GM19099 (cell line): Measurements from ENCODE around the gene LMX1B.

Source experiments
- POLR2A ChIP-seq: IDR thresholded peaks from 3 replicates; pipeline ENCODE4 v1.6.1; 2011; ENCODE audit warnings: low read depth; ENCODE audit not compliant: insufficient read length; ENCODE audit errors: extremely low read depth

Gene LMX1B

DNA sequence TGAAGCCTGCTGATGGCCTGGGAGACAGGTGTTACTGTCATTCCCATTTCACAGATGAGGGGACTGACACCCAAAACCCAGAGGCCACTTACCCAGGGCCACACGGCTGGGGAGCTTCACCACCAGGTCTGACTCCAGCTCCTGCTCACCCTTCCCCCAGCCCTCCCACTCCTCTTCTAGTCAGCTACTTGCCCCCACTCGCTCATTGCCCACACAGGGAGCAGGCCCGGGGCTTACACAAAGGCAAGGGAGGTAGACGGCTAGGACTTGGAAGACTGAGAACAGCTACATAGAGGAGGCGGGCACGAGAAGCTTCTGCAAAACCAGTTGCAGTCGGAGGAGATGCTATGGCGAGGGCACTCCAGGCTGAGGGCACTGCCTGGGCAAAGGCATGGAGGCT is 21.3 kb downstream of the LMX1B start:
- no peak for TF ChIP-seq POLR2A

- no peak for TF ChIP-seq POLR2A
These were observed 22.1 kb downstream of the LMX1B start for GRCh38 chr9:126635661-126636439.

- no peak for TF ChIP-seq POLR2A
These were observed 23.5 kb downstream of the LMX1B start for GRCh38 chr9:126636983-126637798.

DNA sequence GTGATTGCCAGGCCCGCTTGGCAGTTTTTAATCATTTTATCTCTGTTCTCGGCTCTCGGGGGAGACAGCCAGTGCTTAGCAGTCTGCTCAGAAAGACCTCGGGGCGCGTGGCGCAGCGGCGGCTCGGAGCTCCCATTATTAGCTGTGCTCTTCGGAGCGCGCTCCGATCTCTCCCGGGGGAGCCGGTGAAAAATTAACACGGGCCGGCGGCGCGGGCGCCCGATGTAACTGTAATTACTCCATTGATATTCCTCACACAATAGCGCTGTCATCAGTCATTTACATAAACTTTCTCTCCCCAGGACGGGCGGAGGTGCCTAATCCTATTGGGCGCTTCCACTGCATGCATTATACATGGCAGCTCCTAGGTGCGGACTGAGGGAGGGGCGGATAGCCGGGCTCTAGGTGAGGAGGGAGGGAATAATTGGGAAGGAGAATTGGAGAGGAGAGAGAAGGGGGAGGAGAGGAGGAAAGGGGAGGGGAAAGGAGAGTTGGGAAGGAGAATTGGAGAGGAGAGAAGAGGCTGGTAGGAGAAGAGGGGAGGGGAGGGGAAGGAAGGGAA is 24.9 kb downstream of the LMX1B start:
- no peak for TF ChIP-seq POLR2A

DNA sequence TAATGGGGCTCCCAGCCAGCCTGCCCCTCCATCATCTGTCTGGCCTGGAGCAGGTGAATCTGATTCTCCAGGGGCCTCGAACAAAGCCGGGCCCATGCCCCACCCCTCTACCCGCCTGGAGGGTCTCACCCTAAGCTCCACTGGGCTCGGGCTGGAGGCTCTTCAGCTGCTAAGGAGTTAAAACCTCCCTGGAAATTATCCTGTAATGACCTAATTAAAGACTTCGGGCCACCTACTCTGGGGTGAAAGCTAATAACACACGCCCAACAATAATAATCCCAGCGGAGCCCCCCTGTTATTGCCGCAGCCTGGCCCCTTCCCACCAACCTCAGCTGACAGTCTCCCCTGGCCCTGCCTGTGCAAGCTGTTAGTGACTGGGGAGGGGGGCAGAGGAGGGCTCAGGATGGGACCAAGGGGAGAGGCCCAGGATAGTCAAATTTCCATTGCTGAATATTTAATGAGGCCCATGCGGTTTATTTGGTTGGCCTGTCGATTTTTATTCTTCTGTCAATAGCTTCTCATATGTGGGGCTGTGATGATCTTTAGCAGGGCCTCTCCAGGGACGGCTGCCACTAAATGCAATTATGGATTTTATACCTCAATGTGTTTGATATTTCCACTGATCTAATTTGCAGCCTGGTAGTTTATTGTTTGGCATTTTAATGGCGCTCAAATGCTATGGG is 25.7 kb downstream of the LMX1B start:
- no peak for TF ChIP-seq POLR2A

DNA sequence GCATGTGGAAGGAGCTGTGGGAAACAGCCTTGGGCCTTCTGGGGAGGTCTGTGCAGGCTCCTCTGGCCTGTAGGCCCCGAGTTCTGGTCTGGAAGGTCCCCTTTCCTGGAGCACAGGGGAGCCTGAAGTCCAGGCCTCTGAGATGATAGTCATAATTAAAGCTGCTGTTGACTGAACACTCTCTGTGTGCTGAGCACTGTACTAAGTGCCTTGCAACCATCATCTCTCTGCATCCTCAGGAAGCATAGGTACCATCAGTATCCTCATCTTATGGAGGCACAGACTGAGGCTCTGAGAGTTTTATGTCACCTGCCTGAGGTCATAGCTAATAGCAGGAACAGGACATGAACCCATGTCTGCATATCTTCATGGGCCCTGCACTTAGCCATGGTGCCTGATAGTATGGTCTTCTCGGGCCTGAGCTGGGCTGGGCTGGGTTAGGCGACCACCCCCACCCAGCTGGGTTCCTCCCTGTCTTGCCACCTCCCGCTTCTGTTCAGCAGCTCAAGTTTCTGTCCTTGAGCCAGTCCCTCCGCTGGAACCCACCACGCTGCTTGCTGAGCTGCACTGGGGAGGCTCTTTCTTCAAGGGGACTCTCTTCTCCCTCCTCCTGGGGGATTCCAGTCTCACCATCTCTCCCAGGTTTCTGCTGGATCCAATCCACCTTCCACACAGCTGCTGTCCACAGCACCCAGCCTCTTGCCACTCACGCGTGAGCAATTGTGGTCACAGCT is 27.6 kb downstream of the LMX1B start:
- no peak for TF ChIP-seq POLR2A

- TF ChIP-seq POLR2A = no peak
These were observed 28.4 kb downstream of the LMX1B start for GRCh38 chr9:126642010-126642744.

DNA sequence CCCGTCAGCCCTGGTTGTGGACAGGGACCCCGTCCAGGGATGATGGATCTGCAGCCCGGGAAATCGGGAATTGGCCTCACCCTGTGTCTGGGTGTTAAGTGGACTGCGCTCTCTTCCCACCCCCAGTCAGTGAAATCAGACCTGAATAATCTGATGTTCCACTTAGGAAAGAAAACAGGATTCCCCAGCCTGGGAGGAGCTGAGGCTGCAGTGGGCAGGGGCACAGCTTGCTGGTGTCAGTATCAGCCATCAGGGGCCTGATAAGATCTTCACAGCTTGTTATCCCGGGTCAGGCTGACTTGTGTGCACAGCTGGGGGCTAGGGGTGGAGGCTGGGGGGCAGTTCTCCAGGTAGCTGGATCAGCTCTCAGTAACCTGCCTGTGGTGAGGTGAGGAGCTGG is 29.1 kb downstream of the LMX1B start:
- no peak for TF ChIP-seq POLR2A

- TF ChIP-seq POLR2A = no peak
These were observed 30.3 kb downstream of the LMX1B start for GRCh38 chr9:126643945-126644527.

DNA sequence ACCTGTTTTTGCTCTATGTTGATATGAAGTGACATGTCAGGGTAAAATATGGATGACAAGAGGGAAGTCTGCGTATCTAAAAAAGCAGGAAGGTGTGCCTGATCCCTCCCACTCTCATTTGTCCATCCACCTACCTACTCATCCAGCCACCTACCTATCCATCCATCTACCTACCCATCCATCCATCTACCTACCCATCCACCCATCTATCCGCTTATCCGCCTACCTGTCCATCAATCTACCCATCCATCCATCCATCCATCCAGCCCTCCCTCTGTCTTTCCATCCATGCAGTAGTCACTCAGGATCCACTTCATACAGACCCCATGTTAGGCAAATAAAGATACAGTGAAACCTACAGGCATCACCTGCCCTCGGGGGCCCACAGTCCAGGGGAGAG is 32.4 kb downstream of the LMX1B start:
- TF ChIP-seq POLR2A = no peak

- no peak for TF ChIP-seq POLR2A
These were observed 34.1 kb downstream of the LMX1B start for GRCh38 chr9:126647585-126648411.

- TF ChIP-seq POLR2A = no peak
These were observed 35.7 kb downstream of the LMX1B start for GRCh38 chr9:126649477-126649876.

- TF ChIP-seq POLR2A = no peak
These were observed 36.9 kb downstream of the LMX1B start for GRCh38 chr9:126650404-126651341.
